Measurements from ENCODE around the gene CACNA2D2. TPM values are rescaled to one million over a fixed set of nuclear protein-coding genes. Genes with fewer than 3 reads are reported as not detected.

CACNA2D2 gene
- total RNA-seq, 1 experiment from 2014 or later: 0.59 TPM

- H3K27me3 ChIP-seq (ENCODE audit: control insufficient read depth, insufficient read depth, low read length): no peaks in the 10 kb centered on the region
- no peaks in the 10 kb centered on the region for H3K36me3 ChIP-seq (ENCODE audit: control insufficient read depth, insufficient read depth, low read length)
- no peaks in the 10 kb centered on the region for H3K4me1 ChIP-seq (ENCODE audit: control insufficient read depth, insufficient read depth, low read length)
- H3K27ac ChIP-seq (ENCODE audit: low read length): no peak overlapping the region
- intact Hi-C loops (cut with micrococcal nuclease; ENCODE audit: unreplicated experiment): no loop called here
- TF ChIP-seq REST (IDR thresholded peaks at IDR 0.05; ENCODE audit: insufficient read depth in 1 of 2, low read depth in 2 of 2, low read length in 1 of 2): no peak
- TF ChIP-seq POLR2AphosphoS5 (IDR thresholded peaks at IDR 0.05; ENCODE audit: low read depth, low read length): no peak
- TF ChIP-seq TCF7L2 (IDR thresholded peaks at IDR 0.05; ENCODE audit: low read depth, low read length): no peak
- TF ChIP-seq CTCF (IDR thresholded peaks at IDR 0.05): no peak
- no peak for TF ChIP-seq SIN3A (IDR thresholded peaks at IDR 0.05; ENCODE audit: borderline replicate concordance, insufficient read depth, low read depth, low read length)
- no peak for ATAC-seq
- no peaks in the 10 kb centered on the region for H3K9me3 ChIP-seq (ENCODE audit: control insufficient read depth, insufficient read depth, low read depth, low read length)
- H3K4me3 ChIP-seq (ENCODE audit: low read depth in 2 of 2, low read length in 2 of 2): no peak overlapping the region
- DNase-seq (ENCODE audit: low read depth, low spot score): no peak
- ChIA-PET CTCF (interaction anchor here (1.2 kb wide), 1 partner anchor 10 kb away, joined by 3 read pairs; no protein-coding TSS in a partner anchor), POLR2A (interaction anchor here (0.6 kb wide), 1 partner anchor 334 kb away, joined by 3 read pairs; no protein-coding TSS in a partner anchor)
- BruUV-seq (replicated peaks): no TSS peak
- in situ Hi-C loops (cut with HindIII; ENCODE audit: low pct_unique_long_range_greater_than_20kb, low sequenced_read_pairs): no loop called here
These were observed 76.2 kb downstream of the CACNA2D2 start for GRCh38 chr3:50427217-50427616.

GRCh38 chr3:50425911-50426310 lies 77.5 kb downstream of the CACNA2D2 start:
- Histone ChIP-seq H3K9me3 (ENCODE audit: control insufficient read depth, insufficient read depth, low read depth, low read length) (no peaks in the 10 kb centered on the region), H3K36me3 (ENCODE audit: control insufficient read depth, insufficient read depth, low read length) (no peaks in the 10 kb centered on the region), H3K27ac (ENCODE audit: low read length) (no peak overlapping the region), H3K4me1 (ENCODE audit: control insufficient read depth, insufficient read depth, low read length) (no peaks in the 10 kb centered on the region), H3K27me3 (ENCODE audit: control insufficient read depth, insufficient read depth, low read length) (no peaks in the 10 kb centered on the region), H3K4me3 (ENCODE audit: low read depth in 2 of 2, low read length in 2 of 2) (no peak overlapping the region)
- no peak for ATAC-seq
- DNase-seq (ENCODE audit: low read depth, low spot score): no peak
- ChIA-PET CTCF (no interaction called here), POLR2A (interaction anchor here (0.7 kb wide), 1 partner anchor 12 kb away, joined by 3 read pairs; no protein-coding TSS in a partner anchor)
- intact Hi-C loops (cut with micrococcal nuclease; ENCODE audit: unreplicated experiment) (no loop called here), in situ Hi-C loops (cut with HindIII; ENCODE audit: low pct_unique_long_range_greater_than_20kb, low sequenced_read_pairs) (no loop called here)
- TF ChIP-seq SIN3A (IDR thresholded peaks at IDR 0.05; ENCODE audit: borderline replicate concordance, insufficient read depth, low read depth, low read length): no peak
- BruUV-seq (replicated peaks): no TSS peak

- no TSS peak for BruUV-seq (replicated peaks)
- CTCF ChIA-PET: no interaction called here
- no peak for DNase-seq (ENCODE audit: low read depth, low spot score)
- no peak for ATAC-seq
- Histone ChIP-seq H3K9me3 (ENCODE audit: control insufficient read depth, insufficient read depth, low read depth, low read length) (no peaks in the 10 kb centered on the region), H3K27ac (ENCODE audit: low read length) (no peak overlapping the region), H3K4me3 (ENCODE audit: low read depth in 2 of 2, low read length in 2 of 2) (no peak overlapping the region), H3K4me1 (ENCODE audit: control insufficient read depth, insufficient read depth, low read length) (no peaks in the 10 kb centered on the region), H3K36me3 (ENCODE audit: control insufficient read depth, insufficient read depth, low read length) (no peaks in the 10 kb centered on the region), H3K27me3 (ENCODE audit: control insufficient read depth, insufficient read depth, low read length) (no peaks in the 10 kb centered on the region)
- TF ChIP-seq SIN3A (IDR thresholded peaks at IDR 0.05; ENCODE audit: borderline replicate concordance, insufficient read depth, low read depth, low read length): no peak
- TF ChIP-seq CTCF (IDR thresholded peaks at IDR 0.05): no peak
- TF ChIP-seq REST (IDR thresholded peaks at IDR 0.05; ENCODE audit: insufficient read depth in 1 of 2, low read depth in 2 of 2, low read length in 1 of 2): no peak
- no peak for TF ChIP-seq POLR2AphosphoS5 (IDR thresholded peaks at IDR 0.05; ENCODE audit: low read depth, low read length)
- TF ChIP-seq TCF7L2 (IDR thresholded peaks at IDR 0.05; ENCODE audit: low read depth, low read length): no peak
- intact Hi-C loops (cut with micrococcal nuclease; ENCODE audit: unreplicated experiment) (no loop called here), in situ Hi-C loops (cut with HindIII; ENCODE audit: low pct_unique_long_range_greater_than_20kb, low sequenced_read_pairs) (no loop called here)
- POLR2A ChIA-PET: interaction anchor here (0.6 kb wide), 1 partner anchor 39 kb away, joined by 3 read pairs; no protein-coding TSS in a partner anchor
These were observed 79.9 kb downstream of the CACNA2D2 start for GRCh38 chr3:50423543-50423942.
